ENCODE measurements around the gene FOXN3. TPM values are rescaled to one million over a fixed set of nuclear protein-coding genes. Genes with fewer than 3 reads are reported as not detected.

Gene FOXN3
- total RNA-seq, 4 donors from 2014 or later: 27.4 to 91.4 (median 39.2) TPM

GRCh38 chr14:89357655-89358297 is 59.3 kb downstream of the FOXN3 start:
- H3K9me3 ChIP-seq: no peaks in the 10 kb centered on the region
- peaks cover 5 to 26% (median 10%) of the 10 kb centered on the region in 3 donors for H3K4me1 ChIP-seq
- no peaks in the 10 kb centered on the region for H3K27me3 ChIP-seq
- WGBS, 2 donors: 66 to 75% methylated on average over 8 of the region's 8 CpGs
- intact Hi-C loops (cut with DNase I): no loop called here
- H3K27ac ChIP-seq: peak overlapping the region in 1 of 4 donors; percentile 39
- H3K4me3 ChIP-seq: no peak overlapping the region
- H3K36me3 ChIP-seq: peaks cover 0 to 19% (median 0%) of the 10 kb centered on the region in 3 donors
- no peak for TF ChIP-seq CTCF (IDR thresholded peaks at IDR 0.05)
- no peak for TF ChIP-seq POLR2A (IDR thresholded peaks at IDR 0.05)
- DNase-seq: no peak

GRCh38 chr14:89356927-89357326 is 60.1 kb downstream of the FOXN3 start:
- Histone ChIP-seq H3K36me3 (peaks cover 0 to 19% (median 0%) of the 10 kb centered on the region in 3 donors), H3K27ac (no peak overlapping the region), H3K4me1 (peaks cover 9 to 32% (median 17%) of the 10 kb centered on the region in 3 donors), H3K4me3 (no peak overlapping the region), H3K9me3 (no peaks in the 10 kb centered on the region), H3K27me3 (no peaks in the 10 kb centered on the region)
- intact Hi-C loops (cut with DNase I): no loop called here
- no peak for DNase-seq
- TF ChIP-seq POLR2A (IDR thresholded peaks at IDR 0.05) (no peak), CTCF (IDR thresholded peaks at IDR 0.05) (no peak)
- 87 to 90% methylated on average over 5 of the region's 5 CpGs for WGBS, 2 donors

- no peak overlapping the region for H3K27ac ChIP-seq
- H3K9me3 ChIP-seq: no peaks in the 10 kb centered on the region
- 67 to 79% methylated on average over 3 of the region's 3 CpGs for WGBS, 2 donors
- H3K4me1 ChIP-seq: peaks cover 9 to 36% (median 21%) of the 10 kb centered on the region in 3 donors
- intact Hi-C loops (cut with DNase I): no loop called here
- peaks cover 0 to 19% (median 0%) of the 10 kb centered on the region in 3 donors for H3K36me3 ChIP-seq
- H3K4me3 ChIP-seq: no peak overlapping the region
- DNase-seq: no peak
- no peaks in the 10 kb centered on the region for H3K27me3 ChIP-seq
- TF ChIP-seq CTCF (IDR thresholded peaks at IDR 0.05) (no peak), POLR2A (IDR thresholded peaks at IDR 0.05) (no peak)
These were observed 60.5 kb downstream of the FOXN3 start for GRCh38 chr14:89356496-89356895.

GRCh38 chr14:89353766-89354113 is 63.3 kb downstream of the FOXN3 start:
- Histone ChIP-seq H3K27ac (no peak overlapping the region), H3K4me3 (no peak overlapping the region), H3K27me3 (no peaks in the 10 kb centered on the region), H3K4me1 (peaks cover 15 to 47% (median 21%) of the 10 kb centered on the region in 3 donors), H3K9me3 (no peaks in the 10 kb centered on the region), H3K36me3 (peaks cover 0 to 37% (median 4%) of the 10 kb centered on the region in 3 donors)
- DNase-seq: no peak
- intact Hi-C loops (cut with DNase I): no loop called here
- TF ChIP-seq CTCF (IDR thresholded peaks at IDR 0.05): no peak
- no peak for TF ChIP-seq POLR2A (IDR thresholded peaks at IDR 0.05)
- 84 to 100% methylated on average over 3 of the region's 3 CpGs for WGBS, 2 donors

GRCh38 chr14:89352976-89353765 is 63.9 kb downstream of the FOXN3 start:
- 85 to 87% methylated on average over 6 of the region's 6 CpGs for WGBS, 2 donors
- H3K27ac ChIP-seq: peak overlapping the region in 1 of 4 donors; percentile 69
- H3K27me3 ChIP-seq: no peaks in the 10 kb centered on the region
- no peak for DNase-seq
- peaks cover 0 to 43% (median 4%) of the 10 kb centered on the region in 3 donors for H3K36me3 ChIP-seq
- H3K4me3 ChIP-seq: no peak overlapping the region
- intact Hi-C loops (cut with DNase I): no loop called here
- no peaks in the 10 kb centered on the region for H3K9me3 ChIP-seq
- TF ChIP-seq CTCF (IDR thresholded peaks at IDR 0.05) (no peak), POLR2A (IDR thresholded peaks at IDR 0.05) (no peak)
- H3K4me1 ChIP-seq: peaks cover 15 to 47% (median 21%) of the 10 kb centered on the region in 3 donors
